SU-DHL-6 (cell line): Measurements from ENCODE around the gene ZNF524.

Experiments used
- H2AFZ ChIP-seq: fragments of 200-600 bp; sonication (generic); 2 replicates; pipeline ENCODE4 v1.6.1; 2014; ENCODE audit warnings: low read depth, mild to moderate bottlenecking, moderate library complexity, mixed read lengths, antibody characterized with exemption, low read length; ENCODE audit not compliant: severe bottlenecking
- H3F3A ChIP-seq: fragments of 200-600 bp; shearing (Covaris generic); 2 replicates; pipeline ENCODE4 v1.6.0; 2016; ENCODE audit warnings: antibody characterized with exemption, mild to moderate bottlenecking; ENCODE audit not compliant: insufficient read depth
- H3K27ac ChIP-seq: fragments of 200-600 bp; sonication (generic); 2 replicates; pipeline ENCODE4 v1.5.1; 2016; ENCODE audit warnings: low read depth, mild to moderate bottlenecking, low read length, moderate library complexity, mixed read lengths
- H3K27me3 ChIP-seq: fragments of 200-600 bp; sonication (generic), shearing (Covaris generic); 2 replicates; pipeline ENCODE4 v1.6.0; 2014; ENCODE audit warnings: mild to moderate bottlenecking, low read length
- H3K36me3 ChIP-seq: fragments of 200-600 bp; sonication (generic); 2 replicates; pipeline ENCODE4 v1.6.1; 2014; ENCODE audit warnings: mild to moderate bottlenecking, low read length, mixed read lengths
- H3K4me2 ChIP-seq: fragments of 300-600, 200-600 bp; shearing (Covaris generic), sonication (generic); 2 replicates; pipeline ENCODE4 v1.6.0; 2014; ENCODE audit warnings: low read length, low read depth, mild to moderate bottlenecking; ENCODE audit not compliant: poor library complexity, severe bottlenecking
- H3K4me3 ChIP-seq: fragments of 200-600 bp; sonication (generic); 2 replicates; pipeline ENCODE4 v1.5.1; 2014; ENCODE audit warnings: antibody characterized with exemption, low read length, mild to moderate bottlenecking, mixed read lengths; ENCODE audit not compliant: insufficient read depth, poor library complexity, severe bottlenecking
- H3K79me2 ChIP-seq: fragments of 200-600 bp; sonication (generic); 2 replicates; pipeline ENCODE4 v1.6.1; 2014; ENCODE audit warnings: mild to moderate bottlenecking, low read length, moderate library complexity; ENCODE audit not compliant: insufficient read depth
- H3K9ac ChIP-seq: fragments of 200-600 bp; sonication (generic); 2 replicates; pipeline ENCODE4 v1.7.0; 2014; ENCODE audit warnings: mild to moderate bottlenecking, low read length
- H3K9me2 ChIP-seq: fragments of 200-600 bp; sonication (generic); replicated peaks from 2 replicates; pipeline ENCODE4 v1.6.1; 2014; ENCODE audit warnings: low read length; ENCODE audit not compliant: insufficient read depth
- H3K9me3 ChIP-seq: fragments of 200-600 bp; sonication (generic); 2 replicates; pipeline ENCODE4 v1.6.1; 2014; ENCODE audit warnings: low read length, mixed read lengths; ENCODE audit not compliant: insufficient read depth
- H4K20me1 ChIP-seq: fragments of 200-600 bp; sonication (generic); 2 replicates; pipeline ENCODE4 v1.6.1; 2014; ENCODE audit warnings: low read depth, mild to moderate bottlenecking, antibody characterized with exemption, low read length, moderate library complexity, mixed read lengths
- CTCF ChIP-seq: fragments of 200-600 bp; sonication (generic); IDR thresholded peaks from one replicate; pipeline ENCODE4 v1.5.1; 2017; ENCODE audit warnings: antibody characterized with exemption, mild to moderate bottlenecking, low read length, moderate library complexity; ENCODE audit not compliant: insufficient read depth, poor library complexity, severe bottlenecking
- EZH2phosphoT487 ChIP-seq: fragments of 200-600 bp; sonication (generic), shearing (Covaris generic); conservative IDR thresholded peaks from 2 replicates; pipeline ENCODE4 v1.6.1; 2018; ENCODE audit warnings: mild to moderate bottlenecking, antibody characterized with exemption, low read length, moderate library complexity, mixed read lengths

Gene ZNF524

DNA sequence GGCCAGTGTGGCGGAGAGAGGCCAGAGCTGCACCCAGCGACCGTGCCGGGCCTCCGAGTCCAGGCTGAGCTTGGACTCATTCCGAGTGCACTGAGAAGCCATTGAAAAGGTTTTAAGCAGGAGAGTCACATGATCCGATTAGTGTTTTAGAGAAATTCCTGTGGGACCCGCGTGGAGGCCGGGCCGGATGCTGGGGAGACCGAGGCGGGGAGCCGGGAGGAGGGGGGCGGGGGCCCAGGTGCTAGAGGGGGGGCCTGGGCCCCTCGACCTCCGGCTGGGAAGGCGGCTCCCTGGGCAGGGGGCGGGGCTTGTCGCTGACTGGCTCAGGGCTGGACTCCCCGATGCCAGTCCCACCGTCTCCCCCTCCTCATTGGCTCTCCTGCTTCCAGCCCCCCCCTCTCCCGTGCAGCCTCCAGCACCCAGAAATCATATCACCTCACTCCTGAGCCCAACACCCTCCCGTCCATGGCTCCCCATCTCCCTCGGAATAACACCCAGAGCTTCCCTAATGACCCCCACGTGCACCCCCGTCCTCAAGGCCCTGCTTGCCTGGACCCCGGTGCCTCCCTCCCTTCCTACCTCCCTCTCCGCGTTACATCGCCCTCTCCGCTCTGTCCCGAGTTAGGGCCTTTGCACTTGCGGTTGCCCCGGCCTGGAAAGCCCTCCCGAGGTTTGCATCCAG lies 14.3 kb upstream of the ZNF524 start:
- Histone ChIP-seq H3K4me3 (no peak overlapping the region), H3K9me2 (no peaks in the 10 kb centered on the region), H3F3A (no peaks in the 10 kb centered on the region), H2AFZ (no peak overlapping the region), H3K9me3 (no peaks in the 10 kb centered on the region), H3K79me2 (no peaks in the 10 kb centered on the region), H3K36me3 (no peaks in the 10 kb centered on the region), H3K4me2 (no peak overlapping the region), H3K27me3 (no peaks in the 10 kb centered on the region), H4K20me1 (no peaks in the 10 kb centered on the region), H3K27ac (no peak overlapping the region), H3K9ac (no peak overlapping the region)
- TF ChIP-seq CTCF (no peak), EZH2phosphoT487 (no peak)

- no peaks in the 10 kb centered on the region for H3K27me3 ChIP-seq
- H3K79me2 ChIP-seq = no peaks in the 10 kb centered on the region
- no peaks in the 10 kb centered on the region for H3K9me2 ChIP-seq
- no peaks in the 10 kb centered on the region for H3K9me3 ChIP-seq
- TF ChIP-seq EZH2phosphoT487 (no peak), CTCF (no peak)
- no peaks in the 10 kb centered on the region for H4K20me1 ChIP-seq
- H3K4me2 ChIP-seq = peak overlapping the region; percentile 43
- H3F3A ChIP-seq = no peaks in the 10 kb centered on the region
- H2AFZ ChIP-seq = peak overlapping the region; percentile 12
- H3K9ac ChIP-seq = no peak overlapping the region
- H3K36me3 ChIP-seq = no peaks in the 10 kb centered on the region
- no peak overlapping the region for H3K4me3 ChIP-seq
- no peak overlapping the region for H3K27ac ChIP-seq
Measured at GRCh38 chr19:55586976-55587668, 13.0 kb upstream of the ZNF524 start.

- Histone ChIP-seq H3K27ac (no peak overlapping the region), H3K4me2 (no peak overlapping the region), H3F3A (no peaks in the 10 kb centered on the region), H3K4me3 (no peak overlapping the region), H3K9me2 (no peaks in the 10 kb centered on the region), H3K9ac (no peak overlapping the region), H3K79me2 (no peaks in the 10 kb centered on the region), H3K36me3 (no peaks in the 10 kb centered on the region), H4K20me1 (no peaks in the 10 kb centered on the region), H3K9me3 (no peaks in the 10 kb centered on the region), H3K27me3 (no peaks in the 10 kb centered on the region), H2AFZ (no peak overlapping the region)
- TF ChIP-seq CTCF (no peak), EZH2phosphoT487 (no peak)
Measured at GRCh38 chr19:55588738-55589137, 11.3 kb upstream of the ZNF524 start.
